Hepatocyte (in vitro differentiated cells): ENCODE results near the gene PDGFRB. TPM values are rescaled to one million over a fixed set of nuclear protein-coding genes. Genes with fewer than 3 reads are reported as not detected.
A peak's percentile ranks its signal among the peaks of the same experiment; 100 is the strongest.

Source experiments
- DNase-seq: peaks from one replicate; pipeline ENCODE4 v3.0.0-alpha.2; 2016; ENCODE audit warnings: low spot score
- H2AFZ ChIP-seq: fragments of 200-600 bp; sonication (generic); 2 replicates; pipeline ENCODE4 v1.6.0; 2016; ENCODE audit warnings: antibody characterized with exemption, mild to moderate bottlenecking
- H3K27ac ChIP-seq: fragments of 200-600 bp; sonication (generic); 2 replicates; pipeline ENCODE4 v1.5.1; 2016; ENCODE audit warnings: mild to moderate bottlenecking
- H3K27me3 ChIP-seq: fragments of 200-600 bp; sonication (generic); 2 replicates; pipeline ENCODE4 v1.6.1; 2016
- H3K36me3 ChIP-seq: fragments of 200-600 bp; sonication (generic); replicated peaks from 2 replicates; pipeline ENCODE4 v1.5.1; 2016; ENCODE audit warnings: low read depth; ENCODE audit not compliant: insufficient read depth
- H3K4me1 ChIP-seq: fragments of 200-600 bp; sonication (generic); 2 replicates; pipeline ENCODE4 v1.5.1; 2016; ENCODE audit warnings: mild to moderate bottlenecking, moderate library complexity; ENCODE audit not compliant: insufficient read depth
- H3K4me2 ChIP-seq: fragments of 200-600 bp; sonication (generic); 2 replicates; pipeline ENCODE4 v1.6.0; 2016
- H3K4me3 ChIP-seq: fragments of 200-600 bp; sonication (generic); 2 replicates; pipeline ENCODE4 v1.5.1; 2016; ENCODE audit warnings: mild to moderate bottlenecking
- H3K79me2 ChIP-seq: fragments of 200-600 bp; sonication (generic); 2 replicates; pipeline ENCODE4 v1.6.0; 2017; ENCODE audit warnings: mild to moderate bottlenecking
- H3K9me2 ChIP-seq: fragments of 200-600 bp; sonication (generic); replicated peaks from 2 replicates; pipeline ENCODE4 v1.6.0; 2017; ENCODE audit warnings: mild to moderate bottlenecking; ENCODE audit not compliant: insufficient read depth
- H3K9me3 ChIP-seq: fragments of 200-600 bp; sonication (generic); 2 replicates; pipeline ENCODE4 v1.5.1; 2016; ENCODE audit warnings: low read depth, mild to moderate bottlenecking
- H4K20me1 ChIP-seq: fragments of 200-600 bp; sonication (generic); 2 replicates; pipeline ENCODE4 v1.6.0; 2016; ENCODE audit warnings: mild to moderate bottlenecking; ENCODE audit not compliant: insufficient read depth, poor library complexity, severe bottlenecking
- CTCF ChIP-seq: fragments of 200-600 bp; sonication (generic); IDR thresholded peaks from 2 replicates; pipeline ENCODE4 v1.5.1; 2016; ENCODE audit warnings: antibody characterized with exemption, mild to moderate bottlenecking; ENCODE audit not compliant: poor library complexity
- EZH2 ChIP-seq: fragments of 200-600 bp; sonication (generic); IDR thresholded peaks from 2 replicates; pipeline ENCODE4 v1.6.1; 2016; ENCODE audit warnings: antibody characterized with exemption, mild to moderate bottlenecking, borderline replicate concordance
- EZH2phosphoT487 ChIP-seq: fragments of 200-600 bp; sonication (generic); IDR thresholded peaks from one replicate; pipeline ENCODE4 v1.6.1; 2018; ENCODE audit warnings: antibody characterized with exemption, mild to moderate bottlenecking, low read depth, moderate library complexity; ENCODE audit not compliant: unreplicated experiment, severe bottlenecking
- WGBS: methylation state at CpG from one replicate; pipeline ENCODE4 v1.1.6; 2016; ENCODE audit warnings: low lambda C conversion rate; ENCODE audit errors: missing lambda C conversion rate; 5-methylcytosine and 5-hydroxymethylcytosine counted together
- polyA plus RNA-seq: library from polyadenylated mRNA; unstranded; fragments of >200 nt; fragmentation: Nextera tagmentation; extraction: Ambion mirVana; gene quantifications from 2 replicates; pipeline ENCODE4 v1.2.1, GENCODE V29; 2016
- total RNA-seq: library from RNA; depleted of rRNA; stranded (reverse); fragments of >200 nt; gene quantifications from 2 replicates; pipeline ENCODE4 v1.2.3, GENCODE V29; 2014

The PDGFRB gene
- total and polyA plus RNA-seq, 2 experiments from 2014 or later, result 55.1 to 55.2 TPM

GRCh38 chr5:150109921-150110320 lies 45.7 kb downstream of the PDGFRB start:
- DNase-seq, result peak; percentile 41
- H2AFZ ChIP-seq, result no peak overlapping the region
- no peaks in the 10 kb centered on the region for H3K9me3 ChIP-seq
- H3K27me3 ChIP-seq, result no peaks in the 10 kb centered on the region
- no peak overlapping the region for H3K4me2 ChIP-seq
- H3K9me2 ChIP-seq, result no peaks in the 10 kb centered on the region
- TF ChIP-seq CTCF, result no peak
- TF ChIP-seq EZH2, result no peak
- TF ChIP-seq EZH2phosphoT487, result no peak
- H3K36me3 ChIP-seq, result no peaks in the 10 kb centered on the region
- H3K4me3 ChIP-seq, result no peak overlapping the region
- peaks cover 36% of the 10 kb centered on the region for H3K4me1 ChIP-seq
- WGBS, result 57% methylated on average over 4 of the region's 4 CpGs
- H3K79me2 ChIP-seq, result no peaks in the 10 kb centered on the region
- H4K20me1 ChIP-seq, result no peaks in the 10 kb centered on the region
- no peak overlapping the region for H3K27ac ChIP-seq

- no peaks in the 10 kb centered on the region for H3K9me2 ChIP-seq
- peak overlapping the region; percentile 81 for H3K27ac ChIP-seq
- no peak overlapping the region for H2AFZ ChIP-seq
- whole genome bisulfite sequencing, result 92% methylated on average over 11 of the region's 11 CpGs
- no peaks in the 10 kb centered on the region for H4K20me1 ChIP-seq
- H3K4me3 ChIP-seq, result no peak overlapping the region
- no peaks in the 10 kb centered on the region for H3K36me3 ChIP-seq
- TF ChIP-seq EZH2phosphoT487 (no peak), EZH2 (no peak), CTCF (no peak)
- H3K79me2 ChIP-seq, result no peaks in the 10 kb centered on the region
- peaks cover 36% of the 10 kb centered on the region for H3K4me1 ChIP-seq
- no peaks in the 10 kb centered on the region for H3K9me3 ChIP-seq
- H3K27me3 ChIP-seq, result no peaks in the 10 kb centered on the region
- no peak for DNase-seq
- no peak overlapping the region for H3K4me2 ChIP-seq
Observed at GRCh38 chr5:150108711-150109514, 46.7 kb downstream of the PDGFRB start.

GRCh38 chr5:150107909-150108447 lies 47.7 kb downstream of the PDGFRB start:
- Histone ChIP-seq H3K27ac (peak overlapping the region; percentile 81), H3K4me2 (peak overlapping the region; percentile 8), H3K36me3 (no peaks in the 10 kb centered on the region), H3K79me2 (no peaks in the 10 kb centered on the region), H3K9me2 (no peaks in the 10 kb centered on the region), H3K4me3 (no peak overlapping the region), H2AFZ (no peak overlapping the region), H4K20me1 (no peaks in the 10 kb centered on the region), H3K9me3 (no peaks in the 10 kb centered on the region), H3K4me1 (peaks cover 30% of the 10 kb centered on the region), H3K27me3 (no peaks in the 10 kb centered on the region)
- TF ChIP-seq EZH2, result no peak
- no peak for TF ChIP-seq CTCF
- TF ChIP-seq EZH2phosphoT487, result no peak
- 54% methylated on average over 4 of the region's 4 CpGs for WGBS
- DNase-seq, result peak; percentile 56
